Fibroblast of mammary gland (primary cell): ENCODE results near the gene FEZ2.

Experiments
- DNase-seq: peaks from one replicate; pipeline ENCODE4 v3.0.0-alpha.2; 2010; ENCODE audit warnings: low read depth
- H3K4me3 ChIP-seq: 2 replicates; pipeline ENCODE4 v1.5.1; 2011; ENCODE audit warnings: low read depth, mild to moderate bottlenecking, low read length, moderate library complexity; ENCODE audit not compliant: control insufficient read depth
- CTCF ChIP-seq: conservative IDR thresholded peaks from 2 replicates; pipeline ENCODE4 v1.5.1; 2011; ENCODE audit warnings: low read depth, low read length, inconsistent platforms; ENCODE audit not compliant: control insufficient read depth, insufficient read depth

Gene FEZ2

GRCh38 chr2:36597532-36598377 lies at the start of gene FEZ2:
Gene FEZ2, minus strand, starts transcription at chr2:36598168. Its CDS starts 26 bp downstream, at chr2:36598142.
- peak; percentile 67 for DNase-seq
- peak within 1 kb of the TSS; percentile 92 for H3K4me3 ChIP-seq
- TF ChIP-seq CTCF = no peak

GRCh38 chr2:36634981-36635597 lies 37.1 kb upstream of the FEZ2 start:
- H3K4me3 ChIP-seq = no peak overlapping the region
- no peak for DNase-seq
- no peak for TF ChIP-seq CTCF

- H3K4me3 ChIP-seq = no peak overlapping the region
- TF ChIP-seq CTCF = no peak
- DNase-seq = peak; percentile 61
These were observed 35.6 kb upstream of the FEZ2 start for GRCh38 chr2:36633470-36634092.

GRCh38 chr2:36626756-36627155 lies 28.8 kb upstream of the FEZ2 start:
- no peak for TF ChIP-seq CTCF
- H3K4me3 ChIP-seq = no peak overlapping the region
- no peak for DNase-seq

GRCh38 chr2:36626071-36626470 lies 28.1 kb upstream of the FEZ2 start:
- no peak overlapping the region for H3K4me3 ChIP-seq
- no peak for TF ChIP-seq CTCF
- no peak for DNase-seq

GRCh38 chr2:36625304-36625703 lies 27.3 kb upstream of the FEZ2 start:
- H3K4me3 ChIP-seq = no peak overlapping the region
- DNase-seq = no peak
- no peak for TF ChIP-seq CTCF
